ENCODE measurements around the gene HMCES.

DNA sequence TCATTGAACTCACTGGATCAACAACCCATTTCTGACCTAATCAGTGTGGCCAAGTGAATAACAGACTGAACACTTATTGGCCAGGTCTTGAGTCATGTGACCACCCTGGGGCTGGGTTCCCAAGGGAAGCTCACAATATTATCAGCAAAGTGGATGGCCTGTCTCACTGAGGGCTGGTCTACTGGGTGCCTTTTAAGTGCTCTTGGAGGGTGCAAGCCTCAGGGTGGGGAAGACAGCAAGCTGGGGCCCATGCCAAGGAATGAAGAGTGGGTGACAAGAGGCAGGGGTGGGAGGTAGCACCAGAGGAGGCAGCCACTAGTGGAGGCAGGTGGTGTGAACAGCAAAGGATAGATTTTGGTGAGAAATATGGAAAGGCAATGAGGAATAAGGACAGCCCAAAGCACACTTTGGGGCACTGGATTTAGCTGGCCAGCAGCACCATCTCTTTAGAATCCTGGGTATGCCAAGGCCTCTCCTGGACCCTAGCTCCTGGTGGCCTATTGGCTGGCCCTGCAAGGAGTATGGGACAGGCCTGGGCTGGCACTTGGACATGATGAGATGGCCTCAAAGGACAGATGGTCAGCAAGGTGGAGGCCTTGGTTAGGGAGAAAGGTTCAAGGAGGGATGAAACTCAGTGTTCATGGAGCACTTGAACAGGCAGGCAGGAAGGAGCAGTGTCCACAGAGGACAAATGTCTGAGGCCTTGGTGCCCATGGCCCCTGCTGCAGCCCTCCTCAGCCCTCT, 34.2 kb downstream of the HMCES start:
- TF ChIP-seq, protein P1, sequence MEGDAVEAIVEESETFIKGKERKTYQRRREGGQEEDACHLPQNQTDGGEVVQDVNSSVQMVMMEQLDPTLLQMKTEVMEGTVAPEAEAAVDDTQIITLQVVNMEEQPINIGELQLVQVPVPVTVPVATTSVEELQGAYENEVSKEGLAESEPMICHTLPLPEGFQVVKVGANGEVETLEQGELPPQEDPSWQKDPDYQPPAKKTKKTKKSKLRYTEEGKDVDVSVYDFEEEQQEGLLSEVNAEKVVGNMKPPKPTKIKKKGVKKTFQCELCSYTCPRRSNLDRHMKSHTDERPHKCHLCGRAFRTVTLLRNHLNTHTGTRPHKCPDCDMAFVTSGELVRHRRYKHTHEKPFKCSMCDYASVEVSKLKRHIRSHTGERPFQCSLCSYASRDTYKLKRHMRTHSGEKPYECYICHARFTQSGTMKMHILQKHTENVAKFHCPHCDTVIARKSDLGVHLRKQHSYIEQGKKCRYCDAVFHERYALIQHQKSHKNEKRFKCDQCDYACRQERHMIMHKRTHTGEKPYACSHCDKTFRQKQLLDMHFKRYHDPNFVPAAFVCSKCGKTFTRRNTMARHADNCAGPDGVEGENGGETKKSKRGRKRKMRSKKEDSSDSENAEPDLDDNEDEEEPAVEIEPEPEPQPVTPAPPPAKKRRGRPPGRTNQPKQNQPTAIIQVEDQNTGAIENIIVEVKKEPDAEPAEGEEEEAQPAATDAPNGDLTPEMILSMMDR (IDR thresholded peaks at IDR 0.05), result no peak
- no peak for TF ChIP-seq SIN3A (IDR thresholded peaks at IDR 0.05; ENCODE audit: borderline replicate concordance, low read depth, low read length)
- TF ChIP-seq, protein P2, sequence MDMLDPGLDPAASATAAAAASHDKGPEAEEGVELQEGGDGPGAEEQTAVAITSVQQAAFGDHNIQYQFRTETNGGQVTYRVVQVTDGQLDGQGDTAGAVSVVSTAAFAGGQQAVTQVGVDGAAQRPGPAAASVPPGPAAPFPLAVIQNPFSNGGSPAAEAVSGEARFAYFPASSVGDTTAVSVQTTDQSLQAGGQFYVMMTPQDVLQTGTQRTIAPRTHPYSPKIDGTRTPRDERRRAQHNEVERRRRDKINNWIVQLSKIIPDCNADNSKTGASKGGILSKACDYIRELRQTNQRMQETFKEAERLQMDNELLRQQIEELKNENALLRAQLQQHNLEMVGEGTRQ (IDR thresholded peaks at IDR 0.05; ENCODE audit: borderline replicate concordance, low read depth, low read length), result no peak
- no peak for TF ChIP-seq TAF1 (IDR thresholded peaks at IDR 0.05; ENCODE audit: borderline replicate concordance, low read depth, low read length)
- no peak for TF ChIP-seq RAD21 (IDR thresholded peaks at IDR 0.05; ENCODE audit: low read length)
